HG02678 (cell line): ENCODE data around the gene MDFIC2.

Experiments used
- ATAC-seq: cut with Tn5 transposase; IDR thresholded peaks from one replicate; pipeline ENCODE4 v1.9.1; 2021; ENCODE audit warnings: mild to moderate bottlenecking, moderate library complexity; ENCODE audit not compliant: unreplicated experiment

MDFIC2 gene

DNA sequence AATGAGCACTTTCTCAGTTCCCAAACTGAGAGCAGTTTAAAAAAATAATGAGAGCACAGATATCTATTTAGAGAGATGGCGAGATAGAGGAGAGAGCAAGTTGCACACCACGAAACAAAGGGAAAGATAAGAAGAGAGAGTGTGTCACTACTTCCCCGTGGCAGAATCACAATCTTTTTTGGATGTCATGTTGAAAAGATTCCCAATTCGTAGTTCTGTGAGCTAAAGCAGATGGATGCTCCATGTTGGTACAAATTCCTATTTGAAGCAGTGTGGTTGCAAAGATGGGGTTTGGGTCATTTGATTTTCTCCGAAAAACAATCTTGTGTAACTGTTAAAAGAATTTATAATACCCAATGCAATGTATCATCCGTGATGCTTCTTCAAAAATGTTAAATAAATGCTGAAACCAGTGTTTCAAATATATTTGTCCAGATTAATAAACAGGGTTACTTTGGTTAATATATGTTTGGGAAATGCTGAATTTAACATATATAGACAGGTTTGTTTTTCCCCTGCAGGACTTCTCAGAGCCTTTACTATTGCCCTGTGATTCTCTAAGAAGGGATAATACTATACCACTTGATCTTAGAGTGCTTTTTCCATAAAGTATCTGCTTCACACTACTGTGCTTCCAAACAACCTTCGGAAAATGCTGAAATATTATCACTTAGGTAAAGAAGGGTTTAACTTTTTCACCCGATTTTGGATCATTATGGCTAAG, 128.5 kb downstream of the MDFIC2 start:
- no peak for ATAC-seq

DNA sequence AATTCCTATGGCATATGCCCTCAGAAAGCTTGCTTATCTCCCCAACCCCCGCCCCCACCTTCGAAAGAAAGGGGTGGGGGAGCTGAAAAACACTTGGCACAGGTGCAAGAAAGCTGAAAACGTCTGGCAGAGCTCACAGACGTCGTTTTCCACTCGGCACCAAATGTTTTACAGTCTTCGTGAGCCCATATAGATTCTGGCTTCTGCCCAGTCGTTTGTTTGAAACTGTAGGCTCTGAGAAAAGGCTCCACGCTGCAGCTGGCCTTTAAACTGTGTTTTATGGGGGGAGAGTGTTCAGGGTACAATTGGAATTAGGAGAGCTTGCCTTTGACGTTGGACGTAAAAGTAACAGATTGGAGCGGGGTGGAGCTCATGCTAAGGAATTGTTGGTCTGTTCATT, 130.3 kb downstream of the MDFIC2 start:
- no peak for ATAC-seq

DNA sequence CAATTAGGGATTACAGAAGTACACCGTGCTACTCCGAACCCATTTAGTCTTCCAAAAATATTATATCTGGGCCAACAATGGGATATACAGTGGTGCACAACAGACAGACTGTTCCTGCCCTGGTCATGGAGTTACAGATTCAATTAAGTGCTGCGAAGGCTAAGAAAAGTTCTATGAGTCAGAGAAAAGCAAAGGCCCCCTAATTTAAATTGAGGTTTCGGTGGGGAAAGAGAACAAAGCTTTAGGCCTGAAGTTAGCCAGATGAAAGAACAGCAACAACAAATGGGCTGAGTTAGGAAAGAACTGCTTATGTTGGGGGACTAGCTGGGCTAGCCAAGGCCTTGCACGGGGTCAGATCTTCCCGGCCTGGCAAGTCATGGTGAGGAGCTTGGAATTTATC, 131.8 kb downstream of the MDFIC2 start:
- ATAC-seq: no peak

DNA sequence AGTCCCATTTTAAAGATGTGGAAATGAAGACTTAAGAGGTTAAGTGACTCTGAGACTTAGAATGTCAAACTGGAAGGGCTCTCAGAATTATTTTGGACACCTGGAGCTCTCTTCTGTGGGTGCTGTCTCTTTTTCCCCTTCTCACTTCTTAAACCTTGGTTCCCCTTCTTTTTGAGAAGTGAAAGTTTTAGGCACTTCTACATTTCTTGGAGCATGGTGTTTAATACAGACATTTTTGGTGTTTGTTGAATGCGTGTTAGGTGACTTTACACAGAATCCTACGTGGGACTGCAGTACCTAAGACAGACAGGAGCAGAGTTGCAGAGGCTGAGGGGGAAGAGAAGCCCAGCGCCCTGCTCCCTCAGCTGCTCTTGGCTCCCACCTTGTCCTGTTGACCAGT, 133.3 kb downstream of the MDFIC2 start:
- ATAC-seq: no peak

DNA sequence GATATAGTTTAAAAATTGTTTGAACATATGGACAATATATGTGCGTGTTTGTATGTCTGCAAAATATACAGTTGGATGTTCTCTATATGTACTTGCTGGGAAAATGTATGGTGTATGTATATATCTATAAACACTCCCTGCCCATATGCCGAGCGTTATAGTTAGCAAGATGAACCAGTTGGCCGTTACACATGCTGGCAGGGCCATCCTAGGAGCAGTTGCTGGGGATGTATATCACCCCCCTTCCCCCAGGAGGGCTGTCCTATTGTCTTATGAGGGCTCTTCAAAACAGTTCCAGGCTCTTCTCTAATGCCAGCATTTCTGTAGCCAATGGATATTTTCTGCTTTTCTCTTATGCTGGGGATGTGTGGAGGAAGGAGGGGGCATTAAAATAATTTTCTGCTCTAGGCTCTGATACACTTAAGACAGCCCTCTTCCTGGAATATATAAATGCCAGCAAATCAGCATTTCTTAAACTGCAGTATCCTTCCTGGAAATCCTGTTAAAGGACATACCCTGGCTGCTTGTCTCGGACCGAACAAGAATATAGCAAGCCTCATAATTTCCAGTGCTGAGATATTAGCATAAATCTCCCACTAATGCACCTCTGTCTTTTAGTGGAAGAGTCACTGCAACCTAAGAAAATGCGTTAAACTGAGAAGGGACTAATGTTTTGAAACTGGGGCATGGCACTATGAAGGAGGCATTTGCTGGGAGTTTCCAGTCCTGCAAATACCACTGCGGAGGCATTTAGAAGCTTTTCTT, 134.4 kb downstream of the MDFIC2 start:
- ATAC-seq: no peak

DNA sequence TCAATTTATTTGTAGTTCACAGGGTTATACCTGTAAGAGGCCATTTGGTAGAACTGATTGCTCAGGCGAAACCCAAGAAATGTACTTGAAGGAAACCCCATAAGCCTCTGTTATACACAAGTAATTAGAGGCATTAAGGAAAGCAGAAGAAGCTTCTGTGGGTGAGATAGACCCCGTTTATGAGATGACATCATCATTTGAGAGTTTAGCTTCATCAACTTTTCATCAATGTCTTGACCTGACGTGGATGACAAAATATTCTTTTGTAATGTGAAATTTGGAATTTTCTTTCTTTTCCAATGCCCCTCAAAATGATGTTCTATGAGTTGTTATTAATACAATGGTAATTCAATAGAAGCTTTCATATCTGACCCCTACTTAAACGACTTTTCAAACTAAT, 136.2 kb downstream of the MDFIC2 start:
- no peak for ATAC-seq

DNA sequence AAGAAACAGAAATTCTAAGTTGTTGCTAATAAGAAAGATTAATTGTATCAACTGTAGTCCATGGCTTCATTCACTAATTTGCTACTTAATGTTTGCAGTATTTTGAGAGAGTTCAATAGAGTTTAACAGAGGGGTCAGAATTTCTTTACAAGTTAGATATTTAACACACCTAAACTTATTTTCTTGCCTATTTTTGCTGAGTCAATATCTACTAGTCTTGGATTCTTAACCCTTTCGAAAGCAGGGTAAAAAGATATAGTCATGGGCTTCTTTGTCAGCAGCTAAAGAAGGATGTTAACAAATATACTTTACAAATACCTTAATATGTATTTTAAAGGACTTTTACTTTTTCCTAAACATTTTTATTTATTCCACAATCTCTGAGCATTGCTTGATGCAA, 155.6 kb downstream of the MDFIC2 start:
- ATAC-seq: no peak

DNA sequence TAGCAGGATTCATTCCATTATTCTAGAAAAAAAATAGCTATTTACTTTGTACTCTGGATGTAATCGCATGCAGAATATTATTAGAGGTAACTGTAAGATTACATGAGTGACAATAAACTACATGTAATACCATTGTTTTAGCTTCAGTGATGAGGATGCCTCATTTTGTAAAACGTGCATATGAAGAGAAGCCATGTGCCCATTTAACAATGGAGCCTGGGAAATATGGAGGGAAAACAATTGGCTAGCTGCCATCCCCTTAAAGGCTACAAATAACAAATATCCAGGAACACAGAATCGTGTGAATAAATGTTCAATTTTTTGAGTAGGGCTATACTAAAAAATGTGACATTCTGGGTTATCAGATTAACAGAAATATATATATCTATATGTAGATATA, 161.8 kb downstream of the MDFIC2 start:
- ATAC-seq: no peak

DNA sequence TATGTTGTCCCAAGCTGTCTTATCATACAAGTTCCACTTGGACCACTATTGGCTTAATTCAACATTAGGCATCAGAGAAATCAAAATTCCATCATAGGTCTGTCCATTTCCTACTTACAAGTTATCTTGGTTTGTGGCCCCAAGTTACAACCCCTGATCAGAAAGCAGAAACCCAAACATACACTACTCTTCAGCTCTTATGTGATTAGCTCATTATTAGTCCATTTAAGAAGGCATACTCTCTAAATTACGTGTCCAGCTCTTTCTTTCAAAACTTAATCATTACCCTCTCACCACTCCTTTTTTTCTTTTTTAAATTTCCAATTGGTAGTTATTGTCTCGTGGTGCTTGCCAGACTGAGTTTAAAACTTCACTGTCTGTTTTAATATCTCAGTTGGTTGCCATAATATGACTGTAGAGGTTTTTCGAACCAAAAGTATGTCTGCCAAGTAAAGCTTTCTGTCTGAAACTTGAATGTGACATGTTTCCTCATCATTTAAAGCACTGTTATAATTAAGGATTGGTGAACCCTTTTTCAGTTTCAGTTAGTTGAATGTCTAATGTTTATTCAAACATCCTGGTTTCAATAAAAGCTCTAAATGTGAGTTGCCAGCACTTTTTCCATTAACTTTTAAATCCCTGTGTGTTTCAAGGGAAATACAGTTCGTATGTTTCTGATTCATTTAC, 162.6 kb downstream of the MDFIC2 start:
- ATAC-seq: no peak
